HG03039 (cell line): ENCODE measurements around the gene SLC6A9.

Source experiments
- ATAC-seq: cut with Tn5 transposase; IDR thresholded peaks from one replicate; pipeline ENCODE4 v1.9.1; 2021; ENCODE audit warnings: mild to moderate bottlenecking, moderate library complexity; ENCODE audit not compliant: unreplicated experiment

The SLC6A9 gene

DNA sequence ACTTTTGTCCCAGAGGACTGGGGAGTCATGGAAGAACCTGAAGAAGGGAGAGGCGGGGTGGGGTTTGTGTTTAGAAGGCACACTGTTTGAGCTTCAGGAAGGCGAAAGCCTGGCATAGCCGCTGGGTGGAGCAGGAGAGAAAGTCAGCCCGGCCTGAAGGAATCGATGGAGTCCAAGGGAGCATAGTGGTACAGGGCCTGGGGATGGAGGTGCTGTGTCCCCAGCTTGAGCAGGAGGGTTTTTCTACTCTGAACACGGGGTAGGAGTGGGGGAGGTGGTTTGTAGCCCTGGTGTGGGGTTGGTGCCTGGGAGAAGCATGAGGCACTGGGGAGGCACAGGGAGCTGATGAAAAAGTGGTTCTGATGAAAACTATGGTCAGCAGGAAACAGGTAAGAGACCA, 44.5 kb downstream of the SLC6A9 start:
- no peak for ATAC-seq

DNA sequence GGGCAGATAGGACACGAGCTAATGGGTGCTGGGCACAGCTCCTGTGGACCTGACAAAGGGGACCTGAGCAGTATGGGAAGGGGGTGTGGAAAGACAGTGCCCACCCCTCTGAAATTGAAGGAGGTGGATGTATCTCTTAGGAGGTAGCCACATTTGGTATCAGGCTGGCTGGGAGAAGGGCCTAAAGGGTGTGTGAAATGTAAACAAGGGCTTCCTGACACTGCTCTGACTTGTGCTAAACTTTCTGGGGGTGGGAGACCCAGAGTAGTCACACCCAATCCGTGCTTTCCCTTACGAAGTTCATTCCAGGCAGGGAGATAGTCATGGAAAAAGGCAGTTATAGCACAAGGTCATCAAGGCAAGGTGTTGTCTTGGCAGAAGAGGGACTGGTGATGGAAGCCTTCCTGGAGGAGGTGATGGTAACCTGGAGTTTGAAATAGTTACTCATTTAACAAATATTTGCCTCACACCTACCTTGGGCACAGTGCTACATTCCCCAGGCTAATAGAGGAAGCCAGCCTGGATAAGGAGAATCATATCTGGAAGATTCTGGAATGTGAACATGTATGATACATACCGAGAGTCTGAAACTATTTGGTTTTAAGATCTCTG, 45.2 kb downstream of the SLC6A9 start:
- no peak for ATAC-seq

- no peak for ATAC-seq
Measured at GRCh38 chr1:43984855-43985254, 46.4 kb downstream of the SLC6A9 start.

DNA sequence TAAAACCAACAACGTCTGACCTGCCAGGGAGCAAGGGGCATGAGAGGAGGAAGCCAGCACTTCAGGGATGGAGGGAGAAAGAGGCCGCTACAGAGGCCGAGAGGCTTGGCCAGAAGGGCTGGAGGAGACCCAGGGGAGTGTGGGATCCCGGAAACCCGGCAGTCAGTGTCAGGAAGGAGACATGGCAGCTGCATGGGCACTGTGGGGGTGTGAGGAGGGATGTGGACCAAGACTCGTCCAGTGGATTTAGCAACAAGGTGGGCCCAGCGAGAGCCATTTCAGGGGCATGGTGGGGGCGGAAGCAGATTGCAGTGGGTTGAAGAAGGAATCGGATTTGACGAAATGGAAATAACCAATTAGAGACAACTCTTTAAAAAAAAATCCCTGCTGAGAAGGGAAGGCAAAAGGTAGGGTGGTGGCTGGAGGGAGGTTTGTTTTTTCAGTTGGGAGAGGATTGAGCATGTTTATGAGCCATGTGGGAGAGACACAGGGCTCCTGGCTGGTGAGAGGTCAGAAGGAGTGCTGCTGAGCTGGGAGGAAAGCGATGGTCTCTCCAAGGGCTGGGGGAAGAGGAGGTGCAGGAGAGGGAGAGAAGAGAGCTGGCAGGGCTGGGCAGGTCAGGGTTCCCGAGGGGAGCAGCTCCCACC, 47.9 kb downstream of the SLC6A9 start:
- ATAC-seq = no peak

DNA sequence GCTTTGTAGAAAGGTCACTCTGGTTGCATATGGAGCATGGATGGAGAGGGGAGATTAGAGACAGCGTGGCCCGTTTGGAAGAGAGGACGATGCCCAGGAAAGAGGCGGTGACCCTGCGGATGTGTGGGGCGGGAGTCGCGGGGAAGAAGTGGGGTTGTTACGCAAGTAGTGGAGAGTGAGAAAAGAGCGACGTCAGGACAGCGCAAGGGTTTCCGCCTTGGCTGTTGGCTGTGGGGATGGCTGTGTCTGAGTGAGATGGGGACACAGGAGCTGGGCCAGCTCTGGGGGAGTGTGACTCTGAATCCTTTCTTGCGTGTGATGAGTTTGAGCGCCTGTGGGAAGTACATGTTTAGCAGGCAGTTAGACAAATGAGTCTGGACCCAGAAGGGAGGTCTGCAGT, 48.5 kb downstream of the SLC6A9 start:
- no peak for ATAC-seq

GRCh38 chr1:43982241-43982640, 49.0 kb downstream of the SLC6A9 start:
- ATAC-seq = no peak

- ATAC-seq = no peak
Measured at GRCh38 chr1:43981636-43982035, 49.6 kb downstream of the SLC6A9 start.

GRCh38 chr1:43981135-43981491, 50.1 kb downstream of the SLC6A9 start:
- no peak for ATAC-seq

DNA sequence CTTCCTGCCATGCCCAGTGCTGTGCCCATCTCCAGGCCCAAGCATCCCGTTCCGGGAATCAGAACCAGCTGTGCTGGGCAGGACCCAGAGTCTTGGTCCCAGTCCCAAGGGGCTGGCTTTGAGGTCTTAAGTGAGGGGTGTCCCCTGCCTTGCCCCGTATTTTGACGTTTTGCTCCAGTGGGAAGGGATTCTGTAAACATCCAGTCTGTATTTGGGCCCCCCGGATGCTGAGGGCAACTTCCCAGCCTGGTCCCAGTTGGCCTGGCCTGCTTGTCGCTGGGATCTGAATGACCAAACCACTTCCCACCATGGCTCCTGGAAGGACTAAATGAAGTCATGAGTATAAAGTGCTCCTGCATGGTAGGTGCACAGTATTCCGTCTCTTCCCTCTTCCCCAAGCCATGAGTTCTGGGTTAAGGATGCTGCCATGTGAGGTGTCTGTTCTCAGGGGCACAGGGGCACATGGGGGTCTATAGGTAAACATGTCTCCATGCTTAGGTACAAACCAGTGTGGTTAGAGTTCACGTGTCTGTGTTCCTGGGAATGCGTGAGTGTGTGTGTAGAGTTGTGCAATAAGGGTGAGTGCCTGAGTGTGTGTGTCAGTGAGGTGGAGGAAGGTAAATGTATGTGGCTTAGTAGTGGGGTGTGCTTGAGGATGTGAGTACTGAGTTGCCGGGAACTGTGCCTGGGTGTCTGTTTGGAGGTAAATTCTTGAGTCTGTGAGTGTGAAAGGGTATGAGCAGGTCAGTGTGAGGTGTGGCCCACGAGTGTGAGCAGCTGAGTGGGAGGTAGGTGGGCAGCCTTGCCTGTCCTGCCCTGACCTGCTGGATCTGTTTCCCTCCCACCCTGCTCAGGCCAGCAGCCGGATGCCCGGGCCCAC, 50.8 kb downstream of the SLC6A9 start:
- ATAC-seq = no peak

- no peak for ATAC-seq
Measured at GRCh38 chr1:43979528-43980254, 51.6 kb downstream of the SLC6A9 start.

DNA sequence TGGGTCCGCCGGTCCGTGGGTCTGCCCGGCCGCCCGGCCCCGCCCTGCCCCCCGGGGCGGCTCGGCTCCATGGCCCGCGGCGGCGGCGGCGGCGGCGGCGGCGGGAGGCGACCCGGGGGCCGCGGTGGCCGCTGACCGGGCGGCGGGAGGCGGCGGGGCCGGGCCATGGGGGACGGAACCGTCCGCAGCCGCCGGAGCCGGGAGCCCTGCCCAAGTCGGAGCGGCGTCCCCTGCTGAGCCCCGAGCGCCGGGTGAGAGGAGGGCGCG, 52.1 kb downstream of the SLC6A9 start:
- ATAC-seq = no peak

DNA sequence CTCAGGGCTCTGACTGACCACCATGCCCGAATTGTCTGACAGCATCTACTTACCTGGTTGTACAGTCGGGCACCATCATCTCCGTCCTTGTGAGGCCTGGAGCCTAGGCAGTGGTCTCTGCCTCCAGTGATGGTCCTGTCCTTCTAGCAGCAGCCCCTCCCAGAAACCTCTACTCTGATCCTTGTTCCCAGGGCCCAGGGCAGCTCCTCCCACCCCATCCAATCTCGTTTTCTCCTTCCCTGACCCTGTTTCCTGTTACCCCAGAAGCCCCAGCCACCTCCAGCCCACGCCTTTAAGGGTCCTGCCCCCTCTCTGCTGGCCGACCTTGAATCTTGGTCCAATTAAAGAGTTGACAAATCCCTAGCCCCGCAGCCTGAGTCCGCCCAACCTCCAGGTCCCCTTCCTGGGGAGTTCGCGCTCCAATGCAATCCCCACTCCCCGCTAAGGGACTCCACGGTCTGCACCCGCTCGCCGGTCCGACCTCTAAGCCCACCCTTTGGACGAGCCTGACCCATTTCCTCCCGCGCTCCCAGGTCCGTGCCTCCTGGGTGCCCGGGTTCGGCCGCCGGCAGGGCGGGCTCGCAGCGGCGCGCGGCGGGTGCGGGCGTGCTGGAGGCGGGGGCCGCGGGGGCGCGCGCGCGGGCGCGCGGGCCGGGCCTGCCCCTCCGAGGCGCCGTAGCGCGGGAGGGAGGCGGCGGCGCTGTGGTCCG, 52.6 kb downstream of the SLC6A9 start, which contains the start of gene B4GALT2:
Gene B4GALT2, plus strand, starts transcription at position 660 of the 710 bp plus-strand sequence. CDS start 1,951 bp downstream, outside the sequence.
- ATAC-seq = no peak

DNA sequence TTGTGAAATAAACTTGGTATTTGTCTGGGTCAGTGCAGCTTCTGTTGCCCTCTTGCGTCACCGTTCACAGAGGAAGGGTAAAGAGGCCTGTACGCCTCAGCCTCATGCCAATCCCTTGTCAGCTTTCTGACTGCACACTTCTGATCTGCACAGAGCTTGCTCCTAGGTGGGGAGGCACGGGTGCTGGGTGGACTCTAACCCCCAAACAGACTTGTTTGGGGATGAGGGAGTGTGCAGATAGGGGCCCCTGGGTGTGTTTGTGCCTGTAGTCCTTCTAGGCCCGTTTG, 53.1 kb downstream of the SLC6A9 start:
- no peak for ATAC-seq

- no peak for ATAC-seq
Measured at GRCh38 chr1:43977376-43978263, 53.6 kb downstream of the SLC6A9 start.

- ATAC-seq = no peak
Measured at GRCh38 chr1:43976890-43977289, 54.4 kb downstream of the SLC6A9 start.

- ATAC-seq = no peak
Measured at GRCh38 chr1:43976045-43976444, 55.2 kb downstream of the SLC6A9 start.

DNA sequence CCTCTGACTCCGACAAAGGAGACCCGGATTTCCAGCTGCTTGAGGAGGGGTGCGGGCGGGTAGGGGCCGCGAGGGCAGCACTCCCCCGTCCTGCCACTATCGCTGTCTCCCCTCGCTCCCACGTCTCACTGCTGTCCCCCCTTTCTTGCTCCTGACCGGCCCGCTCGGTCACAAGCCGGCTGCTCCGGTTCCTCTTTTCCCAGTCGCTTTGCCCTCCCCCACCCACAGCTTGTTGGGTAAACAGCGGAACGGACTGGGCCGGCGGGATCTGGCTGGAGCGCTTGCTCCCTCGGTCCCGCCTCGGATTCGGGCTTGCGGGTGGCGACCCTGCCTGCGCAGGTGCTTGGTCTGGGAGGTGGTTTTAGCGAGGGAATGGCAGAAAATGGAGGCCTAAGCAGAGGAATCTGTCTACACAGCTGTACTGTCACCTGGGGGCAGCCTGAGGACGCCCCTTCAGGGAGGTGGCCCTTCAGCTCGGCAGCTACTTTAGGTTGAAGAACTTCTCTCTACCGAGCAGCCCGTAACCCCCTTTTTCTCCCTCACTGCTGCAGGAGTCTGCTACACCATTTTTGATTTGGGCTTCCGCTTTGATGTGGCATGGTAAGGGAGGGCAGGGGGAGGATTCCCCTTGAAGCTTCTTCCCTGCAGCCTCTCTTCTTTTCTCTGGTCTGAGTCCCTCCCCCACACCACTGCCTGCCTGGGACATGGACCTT, 55.9 kb downstream of the SLC6A9 start:
- no peak for ATAC-seq

DNA sequence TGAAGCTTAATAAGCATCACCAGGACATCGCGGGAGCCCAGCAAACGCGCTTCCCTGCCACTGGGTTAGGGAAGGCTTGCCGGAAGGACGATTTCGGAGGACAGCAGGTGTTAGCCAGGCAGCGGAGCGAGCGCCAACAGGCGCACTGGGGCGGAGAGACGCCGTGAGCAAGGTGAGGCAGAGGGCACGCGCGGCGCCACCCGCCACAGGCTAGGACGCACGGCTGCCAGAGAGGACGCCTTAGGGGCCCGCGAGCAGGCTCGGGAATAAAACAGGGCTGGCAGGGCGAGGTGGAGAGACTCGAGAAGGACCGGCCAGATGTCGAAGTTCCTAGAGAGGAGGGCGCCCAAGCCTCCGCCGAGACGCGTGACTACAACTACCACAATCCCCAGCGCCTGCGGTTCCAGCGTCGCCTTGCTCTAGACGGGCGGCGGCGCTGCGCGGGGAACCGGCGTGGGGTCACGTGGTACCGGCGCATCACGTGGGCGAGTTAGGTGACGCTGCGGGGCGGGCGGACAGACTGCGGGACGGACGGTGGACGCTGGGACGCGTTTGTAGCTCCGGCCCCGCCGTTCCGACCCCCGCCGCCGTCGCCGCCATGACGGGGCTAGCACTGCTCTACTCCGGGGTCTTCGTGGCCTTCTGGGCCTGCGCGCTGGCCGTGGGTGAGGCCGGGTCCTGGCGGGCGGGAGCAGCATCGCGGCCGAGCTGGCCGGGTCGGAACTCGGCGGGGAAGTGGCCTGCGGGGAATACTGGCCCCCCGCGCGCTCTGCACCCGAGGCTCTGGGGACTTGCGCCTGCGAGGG, 56.6 kb downstream of the SLC6A9 start, which contains the start of gene ATP6V0B:
Gene ATP6V0B, plus strand, starts transcription at position 518 of the 806 bp plus-strand sequence. Its CDS starts 81 bp downstream, at position 599.
- ATAC-seq = peak; percentile 63
